WI38 (cell line): ENCODE measurements around the gene TGFB1.

Experiments used
- H3K4me3 ChIP-seq: 2 replicates; pipeline ENCODE4 v1.5.1; 2011; ENCODE audit warnings: low read depth, mild to moderate bottlenecking, control low read depth, low read length
- CTCF ChIP-seq: IDR thresholded peaks from 2 replicates; pipeline ENCODE4 v1.5.1; 2012; ENCODE audit warnings: low read depth, mild to moderate bottlenecking, control low read depth, low read length

The TGFB1 gene

GRCh38 chr19:41339936-41340335, 13.8 kb downstream of the TGFB1 start:
- no peak for TF ChIP-seq CTCF
- no peak overlapping the region for H3K4me3 ChIP-seq

- H3K4me3 ChIP-seq, result no peak overlapping the region
- TF ChIP-seq CTCF, result no peak
Measured at GRCh38 chr19:41335467-41335866, 18.3 kb downstream of the TGFB1 start.

DNA sequence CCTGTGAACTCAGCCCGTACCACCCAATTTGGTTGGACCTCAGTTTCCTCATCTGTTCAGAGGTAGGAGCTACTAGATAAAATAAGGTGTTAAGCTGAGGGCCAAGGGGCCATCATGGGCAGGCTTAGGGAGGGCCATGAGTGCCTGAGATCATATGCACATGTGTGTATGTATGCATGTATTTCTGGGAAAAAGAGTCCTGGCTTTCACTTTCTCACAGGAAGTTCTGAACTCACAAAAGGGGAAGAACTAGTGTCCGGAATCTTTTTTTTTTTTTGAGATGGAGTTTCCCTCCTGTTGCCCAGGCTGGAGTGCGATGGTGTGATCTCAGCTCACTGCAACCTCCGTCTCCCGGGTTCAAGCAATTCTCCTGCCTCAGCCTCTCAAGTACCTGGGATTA, 18.9 kb downstream of the TGFB1 start:
- no peak for TF ChIP-seq CTCF
- H3K4me3 ChIP-seq, result no peak overlapping the region

GRCh38 chr19:41332468-41332867, 21.3 kb downstream of the TGFB1 start:
- H3K4me3 ChIP-seq, result no peak overlapping the region
- TF ChIP-seq CTCF, result no peak

- TF ChIP-seq CTCF, result no peak
- H3K4me3 ChIP-seq, result no peak overlapping the region
Measured at GRCh38 chr19:41332000-41332399, 21.7 kb downstream of the TGFB1 start.

DNA sequence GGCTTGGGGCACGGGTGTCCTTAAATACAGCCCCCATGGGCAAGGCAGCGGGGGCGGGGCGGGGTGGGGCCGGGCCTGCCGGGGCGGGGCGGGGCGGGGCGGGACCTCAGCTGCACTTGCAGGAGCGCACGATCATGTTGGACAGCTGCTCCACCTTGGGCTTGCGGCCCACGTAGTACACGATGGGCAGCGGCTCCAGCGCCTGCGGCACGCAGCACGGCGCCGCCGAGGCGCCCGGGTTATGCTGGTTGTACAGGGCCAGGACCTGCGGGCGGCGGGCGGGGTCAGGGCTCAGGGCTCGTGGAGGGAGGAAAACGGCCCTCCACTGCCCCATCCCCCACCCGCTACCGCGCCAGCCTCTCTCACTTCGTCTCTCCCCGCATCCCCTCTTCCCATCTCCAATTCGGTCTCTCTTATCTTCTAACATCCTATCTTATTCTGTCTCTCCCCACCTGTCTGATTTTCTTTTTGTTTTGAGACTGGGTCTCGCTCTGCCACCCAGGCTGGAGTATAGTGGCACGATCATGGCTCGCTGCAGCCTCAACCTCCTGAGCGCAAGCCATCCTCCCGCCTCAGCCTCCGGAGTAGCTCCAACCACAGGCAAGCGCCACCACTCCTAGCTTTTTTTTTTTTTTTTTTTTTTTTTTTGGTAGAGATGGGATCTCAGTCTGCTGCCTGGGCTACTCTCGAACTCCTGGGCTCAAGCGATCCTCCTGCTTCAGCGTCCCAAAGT, 22.6 kb downstream of the TGFB1 start:
- H3K4me3 ChIP-seq, result no peak overlapping the region
- TF ChIP-seq CTCF, result no peak

GRCh38 chr19:41330481-41330880, 23.2 kb downstream of the TGFB1 start:
- no peak for TF ChIP-seq CTCF
- H3K4me3 ChIP-seq, result no peak overlapping the region
